ENCODE data around the gene C11orf24.
A peak's percentile ranks its signal among the peaks of the same experiment; 100 is the strongest.

C11orf24 gene

GRCh38 chr11:68216171-68216938, 55.4 kb downstream of the C11orf24 start:
- Mint-ChIP-seq H3K9me3 (no peaks in the 10 kb centered on the region), H3K27ac (no peak overlapping the region), H3K4me3 (no peak overlapping the region), H3K4me1 (ENCODE audit: low read depth) (peaks cover 14% of the 10 kb centered on the region), H3K36me3 (ENCODE audit: low read depth) (no peaks in the 10 kb centered on the region), H3K27me3 (ENCODE audit: low read depth) (peaks cover 22% of the 10 kb centered on the region)
- no peak for DNase-seq (ENCODE audit: low spot score)

- no peaks in the 10 kb centered on the region for H3K9me3 Mint-ChIP-seq
- H3K4me3 Mint-ChIP-seq: peak overlapping the region; percentile 81
- H3K4me1 Mint-ChIP-seq (ENCODE audit: low read depth): peaks cover 18% of the 10 kb centered on the region
- no peaks in the 10 kb centered on the region for H3K36me3 Mint-ChIP-seq (ENCODE audit: low read depth)
- DNase-seq (ENCODE audit: low spot score): no peak
- H3K27ac Mint-ChIP-seq: peak overlapping the region; percentile 72
- H3K27me3 Mint-ChIP-seq (ENCODE audit: low read depth): peaks cover 25% of the 10 kb centered on the region
Observed at GRCh38 chr11:68215524-68216170, 56.1 kb downstream of the C11orf24 start.

- DNase-seq (ENCODE audit: low spot score): peak; percentile 42
- Mint-ChIP-seq H3K27ac (peak overlapping the region; percentile 72), H3K4me3 (peak overlapping the region; percentile 81), H3K4me1 (ENCODE audit: low read depth) (peaks cover 22% of the 10 kb centered on the region), H3K36me3 (ENCODE audit: low read depth) (no peaks in the 10 kb centered on the region), H3K9me3 (no peaks in the 10 kb centered on the region), H3K27me3 (ENCODE audit: low read depth) (peaks cover 25% of the 10 kb centered on the region)
Observed at GRCh38 chr11:68215087-68215445, 56.7 kb downstream of the C11orf24 start.

GRCh38 chr11:68214173-68215086, 57.3 kb downstream of the C11orf24 start:
- Mint-ChIP-seq H3K36me3 (ENCODE audit: low read depth) (no peaks in the 10 kb centered on the region), H3K9me3 (no peaks in the 10 kb centered on the region), H3K4me3 (peak overlapping the region; percentile 81), H3K4me1 (ENCODE audit: low read depth) (peaks cover 23% of the 10 kb centered on the region), H3K27me3 (ENCODE audit: low read depth) (peaks cover 21% of the 10 kb centered on the region), H3K27ac (no peak overlapping the region)
- no peak for DNase-seq (ENCODE audit: low spot score)

GRCh38 chr11:68213555-68214172, 58.1 kb downstream of the C11orf24 start:
- Mint-ChIP-seq H3K27me3 (ENCODE audit: low read depth) (peaks cover 21% of the 10 kb centered on the region), H3K4me3 (peak overlapping the region; percentile 65), H3K27ac (peak overlapping the region; percentile 82), H3K9me3 (no peaks in the 10 kb centered on the region), H3K36me3 (ENCODE audit: low read depth) (no peaks in the 10 kb centered on the region), H3K4me1 (ENCODE audit: low read depth) (peaks cover 26% of the 10 kb centered on the region)
- peak; percentile 84 for DNase-seq (ENCODE audit: low spot score)

- Mint-ChIP-seq H3K9me3 (no peaks in the 10 kb centered on the region), H3K36me3 (ENCODE audit: low read depth) (no peaks in the 10 kb centered on the region), H3K4me1 (ENCODE audit: low read depth) (peaks cover 29% of the 10 kb centered on the region), H3K4me3 (peak within 1 kb of the TSS; percentile 90), H3K27me3 (ENCODE audit: low read depth) (peaks cover 21% of the 10 kb centered on the region), H3K27ac (peak within 1 kb of the TSS; percentile 88)
- no peak for DNase-seq (ENCODE audit: low spot score)
Observed at GRCh38 chr11:68213135-68213515, 58.6 kb downstream of the C11orf24 start, which contains the start of gene KMT5B. Gene KMT5B, minus strand, starts transcription at chr11:68213296. Its CDS starts 23,220 bp downstream, at chr11:68190076.

- Mint-ChIP-seq H3K27ac (peak overlapping the region; percentile 88), H3K9me3 (no peaks in the 10 kb centered on the region), H3K4me3 (peak overlapping the region; percentile 90), H3K4me1 (ENCODE audit: low read depth) (peaks cover 29% of the 10 kb centered on the region), H3K36me3 (ENCODE audit: low read depth) (no peaks in the 10 kb centered on the region), H3K27me3 (ENCODE audit: low read depth) (peaks cover 21% of the 10 kb centered on the region)
- peak; percentile 50 for DNase-seq (ENCODE audit: low spot score)
Observed at GRCh38 chr11:68212421-68213134, 59.2 kb downstream of the C11orf24 start.

GRCh38 chr11:68211546-68211945, 60.2 kb downstream of the C11orf24 start:
- no peak for DNase-seq (ENCODE audit: low spot score)
- Mint-ChIP-seq H3K27me3 (ENCODE audit: low read depth) (peaks cover 18% of the 10 kb centered on the region), H3K4me3 (peak overlapping the region; percentile 90), H3K4me1 (ENCODE audit: low read depth) (peaks cover 29% of the 10 kb centered on the region), H3K27ac (peak overlapping the region; percentile 73), H3K36me3 (ENCODE audit: low read depth) (no peaks in the 10 kb centered on the region), H3K9me3 (no peaks in the 10 kb centered on the region)
